ENCODE measurements around the gene MPRIP.

GRCh38 chr17:17052462-17053221 lies 10.4 kb downstream of the MPRIP start:
- TF ChIP-seq, protein P1, sequence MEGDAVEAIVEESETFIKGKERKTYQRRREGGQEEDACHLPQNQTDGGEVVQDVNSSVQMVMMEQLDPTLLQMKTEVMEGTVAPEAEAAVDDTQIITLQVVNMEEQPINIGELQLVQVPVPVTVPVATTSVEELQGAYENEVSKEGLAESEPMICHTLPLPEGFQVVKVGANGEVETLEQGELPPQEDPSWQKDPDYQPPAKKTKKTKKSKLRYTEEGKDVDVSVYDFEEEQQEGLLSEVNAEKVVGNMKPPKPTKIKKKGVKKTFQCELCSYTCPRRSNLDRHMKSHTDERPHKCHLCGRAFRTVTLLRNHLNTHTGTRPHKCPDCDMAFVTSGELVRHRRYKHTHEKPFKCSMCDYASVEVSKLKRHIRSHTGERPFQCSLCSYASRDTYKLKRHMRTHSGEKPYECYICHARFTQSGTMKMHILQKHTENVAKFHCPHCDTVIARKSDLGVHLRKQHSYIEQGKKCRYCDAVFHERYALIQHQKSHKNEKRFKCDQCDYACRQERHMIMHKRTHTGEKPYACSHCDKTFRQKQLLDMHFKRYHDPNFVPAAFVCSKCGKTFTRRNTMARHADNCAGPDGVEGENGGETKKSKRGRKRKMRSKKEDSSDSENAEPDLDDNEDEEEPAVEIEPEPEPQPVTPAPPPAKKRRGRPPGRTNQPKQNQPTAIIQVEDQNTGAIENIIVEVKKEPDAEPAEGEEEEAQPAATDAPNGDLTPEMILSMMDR (conservative IDR thresholded peaks at IDR 0.05; ENCODE audit: low read depth, low read length) = no peak
- no peak for TF ChIP-seq EZH2 (IDR thresholded peaks at IDR 0.05; ENCODE audit: low read length, unreplicated experiment)
- TF ChIP-seq EZH2phosphoT487 (IDR thresholded peaks at IDR 0.05; ENCODE audit: borderline replicate concordance, low read length) = no peak
